DOHH2 (cell line): ENCODE results near the gene HENMT1.

Source experiments
- H3F3A ChIP-seq: fragments of 200-600 bp; sonication (generic), shearing (Covaris generic); 2 replicates; pipeline ENCODE4 v1.6.0; 2016; ENCODE audit warnings: antibody characterized with exemption, mild to moderate bottlenecking; ENCODE audit not compliant: control insufficient read depth, insufficient read depth
- H3K27ac ChIP-seq: fragments of 200-600 bp; sonication (generic); 2 replicates; pipeline ENCODE4 v1.5.1; 2014; ENCODE audit warnings: low read depth, mild to moderate bottlenecking, low read length, moderate library complexity
- H3K27me3 ChIP-seq: fragments of 200-600 bp; sonication (generic); 2 replicates; pipeline ENCODE4 v1.6.1; 2014; ENCODE audit warnings: mild to moderate bottlenecking, low read length, mixed read lengths; ENCODE audit not compliant: control insufficient read depth
- H3K36me3 ChIP-seq: fragments of 200-600 bp; sonication (generic); 2 replicates; pipeline ENCODE4 v1.6.1; 2014; ENCODE audit warnings: mild to moderate bottlenecking, low read length, moderate library complexity, mixed read lengths; ENCODE audit not compliant: control insufficient read depth
- H3K4me1 ChIP-seq: fragments of 200-600 bp; sonication (generic); 2 replicates; pipeline ENCODE4 v1.6.1; 2014; ENCODE audit warnings: mild to moderate bottlenecking, low read length, mixed read lengths; ENCODE audit not compliant: control insufficient read depth
- H3K4me2 ChIP-seq: fragments of 200-600 bp; sonication (generic); 2 replicates; pipeline ENCODE4 v1.6.0; 2014; ENCODE audit warnings: mild to moderate bottlenecking, low read length, moderate library complexity
- H3K4me3 ChIP-seq: fragments of 200-600 bp; sonication (generic); 2 replicates; pipeline ENCODE4 v1.5.1; 2014; ENCODE audit warnings: mild to moderate bottlenecking, low read length, mixed read lengths
- H3K79me2 ChIP-seq: fragments of 200-600 bp; sonication (generic); 2 replicates; pipeline ENCODE4 v1.6.1; 2014; ENCODE audit warnings: mild to moderate bottlenecking, low read length, mixed read lengths; ENCODE audit not compliant: control insufficient read depth
- H3K9me2 ChIP-seq: fragments of 200-600 bp; sonication (generic); replicated peaks from 2 replicates; pipeline ENCODE4 v1.6.1; 2014; ENCODE audit warnings: mild to moderate bottlenecking, low read length, mixed read lengths; ENCODE audit not compliant: control insufficient read depth
- H3K9me3 ChIP-seq: fragments of 200-600 bp; sonication (generic); 2 replicates; pipeline ENCODE4 v1.6.1; 2014; ENCODE audit warnings: antibody characterized with exemption, low read length, mixed read lengths; ENCODE audit not compliant: control insufficient read depth, insufficient read depth
- H4K20me1 ChIP-seq: fragments of 200-600 bp; sonication (generic); 2 replicates; pipeline ENCODE4 v1.6.0; 2014; ENCODE audit warnings: low read depth, mild to moderate bottlenecking, antibody characterized with exemption, low read length, moderate library complexity; ENCODE audit not compliant: control insufficient read depth, insufficient read depth
- EZH2phosphoT487 ChIP-seq: fragments of 200-600 bp; sonication (generic); IDR thresholded peaks from 2 replicates; pipeline ENCODE4 v1.6.1; 2017; ENCODE audit warnings: borderline replicate concordance, mild to moderate bottlenecking, antibody characterized with exemption, low read length, moderate library complexity, mixed read lengths
- TF ChIP-seq, protein P1 (sequence below): fragments of 200-600 bp; sonication (generic); IDR thresholded peaks from one replicate; pipeline ENCODE4 v1.5.1; 2014; ENCODE audit warnings: antibody characterized with exemption, mild to moderate bottlenecking, low read depth, low read length; ENCODE audit not compliant: poor library complexity, severe bottlenecking

The HENMT1 gene

DNA sequence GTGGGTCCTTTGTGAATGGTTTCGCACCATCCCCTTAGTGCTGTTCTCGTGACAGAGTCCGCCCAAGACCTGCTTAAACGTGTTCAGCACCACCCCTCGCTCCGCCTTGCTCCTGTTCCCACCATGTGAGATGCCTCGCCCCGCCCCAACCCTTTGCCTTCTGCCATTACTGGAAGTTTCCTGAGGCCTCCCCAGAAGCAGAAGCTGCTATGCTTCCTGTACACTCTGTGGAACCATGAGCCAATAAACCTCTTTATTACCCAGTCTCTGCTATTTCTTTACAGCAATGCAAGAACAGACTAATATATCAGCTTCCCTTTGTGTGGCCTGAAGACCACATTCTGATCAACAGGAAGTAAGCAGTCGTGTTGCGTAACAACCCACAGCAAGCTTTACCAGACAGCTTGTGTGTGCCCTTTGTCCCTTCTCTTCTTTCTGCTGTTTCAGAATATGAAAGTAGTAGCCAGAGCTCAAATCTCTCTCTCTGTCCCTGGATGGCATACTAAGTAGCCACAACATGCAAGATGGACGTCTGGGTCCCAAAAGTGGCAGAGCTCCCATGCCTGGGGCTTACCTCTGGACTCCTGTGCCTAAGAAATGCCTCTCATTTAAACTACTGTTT, 14.1 kb downstream of the HENMT1 start:
- TF ChIP-seq EZH2phosphoT487, result no peak
- TF ChIP-seq, protein P1, sequence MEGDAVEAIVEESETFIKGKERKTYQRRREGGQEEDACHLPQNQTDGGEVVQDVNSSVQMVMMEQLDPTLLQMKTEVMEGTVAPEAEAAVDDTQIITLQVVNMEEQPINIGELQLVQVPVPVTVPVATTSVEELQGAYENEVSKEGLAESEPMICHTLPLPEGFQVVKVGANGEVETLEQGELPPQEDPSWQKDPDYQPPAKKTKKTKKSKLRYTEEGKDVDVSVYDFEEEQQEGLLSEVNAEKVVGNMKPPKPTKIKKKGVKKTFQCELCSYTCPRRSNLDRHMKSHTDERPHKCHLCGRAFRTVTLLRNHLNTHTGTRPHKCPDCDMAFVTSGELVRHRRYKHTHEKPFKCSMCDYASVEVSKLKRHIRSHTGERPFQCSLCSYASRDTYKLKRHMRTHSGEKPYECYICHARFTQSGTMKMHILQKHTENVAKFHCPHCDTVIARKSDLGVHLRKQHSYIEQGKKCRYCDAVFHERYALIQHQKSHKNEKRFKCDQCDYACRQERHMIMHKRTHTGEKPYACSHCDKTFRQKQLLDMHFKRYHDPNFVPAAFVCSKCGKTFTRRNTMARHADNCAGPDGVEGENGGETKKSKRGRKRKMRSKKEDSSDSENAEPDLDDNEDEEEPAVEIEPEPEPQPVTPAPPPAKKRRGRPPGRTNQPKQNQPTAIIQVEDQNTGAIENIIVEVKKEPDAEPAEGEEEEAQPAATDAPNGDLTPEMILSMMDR, result no peak
- no peaks in the 10 kb centered on the region for H3K9me2 ChIP-seq
- no peaks in the 10 kb centered on the region for H3K79me2 ChIP-seq
- no peak overlapping the region for H3K4me2 ChIP-seq
- no peaks in the 10 kb centered on the region for H3F3A ChIP-seq
- no peak overlapping the region for H3K4me3 ChIP-seq
- peaks cover 4% of the 10 kb centered on the region; the same call in 1 of the 2 replicates for H3K36me3 ChIP-seq
- no peaks in the 10 kb centered on the region for H3K27me3 ChIP-seq
- H3K9me3 ChIP-seq, result no peaks in the 10 kb centered on the region
- H3K4me1 ChIP-seq, result peaks cover 12% of the 10 kb centered on the region
- no peak overlapping the region for H3K27ac ChIP-seq
- no peaks in the 10 kb centered on the region for H4K20me1 ChIP-seq

DNA sequence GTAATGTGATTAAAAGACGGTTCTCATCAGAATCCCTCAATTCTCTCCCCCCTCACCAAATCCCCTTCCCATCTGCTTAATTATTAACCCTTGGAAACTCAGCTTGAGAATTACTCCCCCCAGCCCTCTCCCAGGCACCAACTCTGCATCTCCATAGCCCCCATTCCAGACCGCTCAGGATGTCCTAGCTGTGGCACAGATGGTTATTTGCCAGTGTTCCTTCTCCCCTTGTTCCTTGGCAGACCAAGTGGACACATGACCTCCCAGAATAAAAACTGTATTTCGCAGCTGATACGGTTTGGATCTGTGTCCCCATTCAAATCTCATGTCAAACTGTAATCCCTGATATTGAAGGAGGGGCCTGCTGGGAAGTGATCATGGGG, 14.6 kb downstream of the HENMT1 start:
- Histone ChIP-seq H3K9me2 (no peaks in the 10 kb centered on the region), H3F3A (no peaks in the 10 kb centered on the region), H4K20me1 (no peaks in the 10 kb centered on the region), H3K27ac (no peak overlapping the region), H3K4me3 (no peak overlapping the region), H3K27me3 (no peaks in the 10 kb centered on the region), H3K79me2 (no peaks in the 10 kb centered on the region), H3K4me2 (no peak overlapping the region), H3K36me3 (peaks cover 4% of the 10 kb centered on the region; the same call in 1 of the 2 replicates), H3K4me1 (peaks cover 12% of the 10 kb centered on the region), H3K9me3 (no peaks in the 10 kb centered on the region)
- TF ChIP-seq, protein P1, result no peak
- TF ChIP-seq EZH2phosphoT487, result no peak

DNA sequence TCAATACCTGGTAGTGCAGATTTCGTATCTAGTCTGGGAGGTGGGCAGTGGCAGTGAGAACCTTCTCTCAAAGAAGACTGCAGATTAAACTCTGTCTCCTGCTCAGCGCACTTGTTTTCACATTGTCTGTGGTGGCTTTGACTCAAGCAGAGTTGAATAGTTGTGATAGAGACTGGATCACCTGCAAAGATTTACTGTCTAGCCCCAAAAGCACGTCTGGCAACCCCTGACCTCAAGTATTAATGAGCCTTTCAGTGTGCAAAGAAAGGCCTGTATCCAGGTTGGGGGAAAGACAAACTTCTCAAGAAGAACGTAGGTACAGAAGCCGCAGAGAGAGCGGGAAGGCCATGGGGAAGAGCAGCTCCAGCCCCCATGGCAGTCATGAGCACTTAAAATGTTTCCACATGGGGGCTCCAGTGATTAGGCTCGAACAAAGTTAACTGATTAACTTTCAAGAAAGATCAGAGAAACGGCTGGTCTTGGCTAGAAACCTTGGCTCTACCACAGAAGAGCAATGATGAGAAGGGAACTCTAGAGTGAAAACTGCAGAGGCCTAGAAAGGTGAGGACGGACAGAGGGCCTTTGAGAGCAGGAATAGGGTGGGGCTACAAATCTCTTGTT, 15.2 kb downstream of the HENMT1 start:
- TF ChIP-seq EZH2phosphoT487, result no peak
- TF ChIP-seq, protein P1, result no peak
- H3K27ac ChIP-seq, result no peak overlapping the region
- H3K9me2 ChIP-seq, result no peaks in the 10 kb centered on the region
- no peak overlapping the region for H3K4me2 ChIP-seq
- peaks cover 4% of the 10 kb centered on the region; the same call in 1 of the 2 replicates for H3K36me3 ChIP-seq
- H4K20me1 ChIP-seq, result no peaks in the 10 kb centered on the region
- peaks cover 12% of the 10 kb centered on the region for H3K4me1 ChIP-seq
- no peaks in the 10 kb centered on the region for H3K79me2 ChIP-seq
- H3F3A ChIP-seq, result no peaks in the 10 kb centered on the region
- no peak overlapping the region for H3K4me3 ChIP-seq
- H3K27me3 ChIP-seq, result no peaks in the 10 kb centered on the region
- no peaks in the 10 kb centered on the region for H3K9me3 ChIP-seq
